ENCODE data around the gene STPG4.
"Not testable (repeated sequence)": the region's sequence is repeated elsewhere in the genome, so short reads cannot be mapped to it uniquely, and the experiment has no call there.

The STPG4 gene

DNA sequence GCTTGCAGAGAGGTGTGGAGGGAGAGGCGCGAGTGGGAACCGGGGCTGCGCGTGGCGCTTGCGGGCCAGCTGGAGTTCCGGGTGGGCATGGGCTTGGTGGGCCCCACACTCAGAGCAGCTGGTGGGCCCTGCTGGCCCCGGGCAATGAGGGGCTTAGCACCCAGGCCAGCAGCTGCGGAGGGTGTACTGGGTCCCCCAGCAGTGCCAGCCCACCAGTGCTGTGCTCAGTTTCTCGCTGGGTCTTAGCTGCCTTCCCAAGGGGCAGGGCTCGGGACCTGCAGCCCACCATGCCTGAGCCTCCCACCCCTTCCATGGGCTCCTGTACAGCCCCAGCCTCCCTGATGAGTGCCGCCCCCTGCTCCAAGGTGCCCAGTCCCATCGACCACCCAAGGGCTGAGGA, 55.4 kb downstream of the STPG4 start:
- not testable (repeated sequence) for H3K9me3 ChIP-seq (ENCODE audit: insufficient read depth, low read depth, low read length); H3K4me1 ChIP-seq (ENCODE audit: insufficient read depth, low read length); H3K27ac ChIP-seq (ENCODE audit: low read depth, low read length); H3K27me3 ChIP-seq (ENCODE audit: insufficient read depth, low read length); H3K9ac ChIP-seq (ENCODE audit: low read depth, low read length); H3K4me3 ChIP-seq (ENCODE audit: low read length); H3K36me3 ChIP-seq (ENCODE audit: insufficient read depth, low read length)
- 95% methylated on average over 14 of the region's 14 CpGs for WGBS

- no peaks in the 10 kb centered on the region for H3K9me3 ChIP-seq (ENCODE audit: insufficient read depth, low read depth, low read length)
- no peaks in the 10 kb centered on the region for H3K36me3 ChIP-seq (ENCODE audit: insufficient read depth, low read length)
- no peak overlapping the region for H3K27ac ChIP-seq (ENCODE audit: low read depth, low read length)
- no peak overlapping the region for H3K9ac ChIP-seq (ENCODE audit: low read depth, low read length)
- no peak overlapping the region for H3K4me3 ChIP-seq (ENCODE audit: low read length)
- WGBS: 93% methylated on average over 4 of the region's 4 CpGs
- H3K27me3 ChIP-seq (ENCODE audit: insufficient read depth, low read length): peaks cover 3% of the 10 kb centered on the region; the same call in 1 of the 2 replicates
- no peaks in the 10 kb centered on the region; the same call in 1 of the 2 replicates for H3K4me1 ChIP-seq (ENCODE audit: insufficient read depth, low read length)
These were observed 56.2 kb downstream of the STPG4 start for GRCh38 chr2:47098953-47099352.

- H3K27me3 ChIP-seq (ENCODE audit: insufficient read depth, low read length): peaks cover 3% of the 10 kb centered on the region; the same call in 1 of the 2 replicates
- H3K4me1 ChIP-seq (ENCODE audit: insufficient read depth, low read length): no peaks in the 10 kb centered on the region; the same call in 1 of the 2 replicates
- H3K4me3 ChIP-seq (ENCODE audit: low read length): no peak overlapping the region
- WGBS: 92% methylated on average over 4 of the region's 4 CpGs
- no peaks in the 10 kb centered on the region for H3K9me3 ChIP-seq (ENCODE audit: insufficient read depth, low read depth, low read length)
- no peaks in the 10 kb centered on the region for H3K36me3 ChIP-seq (ENCODE audit: insufficient read depth, low read length)
- no peak overlapping the region for H3K9ac ChIP-seq (ENCODE audit: low read depth, low read length)
- no peak overlapping the region for H3K27ac ChIP-seq (ENCODE audit: low read depth, low read length)
These were observed 57.5 kb downstream of the STPG4 start for GRCh38 chr2:47097563-47097962.

DNA sequence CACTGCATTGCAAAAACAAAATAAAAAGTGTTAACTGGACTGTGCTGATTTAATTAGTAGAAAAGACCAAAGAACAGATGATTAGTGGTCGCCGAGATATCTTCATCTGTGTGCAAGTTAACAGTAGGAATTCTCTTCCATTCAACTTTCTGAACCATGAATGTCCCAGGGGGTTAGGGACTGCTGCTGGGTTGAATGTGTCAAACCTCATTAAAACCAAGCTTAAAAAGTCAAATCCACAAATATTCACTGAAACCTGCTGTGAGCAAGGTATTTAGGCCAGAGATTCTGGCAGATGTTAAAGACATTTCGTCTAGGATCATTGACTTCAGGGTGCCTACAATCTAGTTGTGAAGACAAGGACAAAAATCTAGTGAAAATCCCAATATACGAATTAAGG, 58.7 kb downstream of the STPG4 start:
- Histone ChIP-seq H3K4me3 (ENCODE audit: low read length) (no peak overlapping the region), H3K9ac (ENCODE audit: low read depth, low read length) (no peak overlapping the region), H3K27ac (ENCODE audit: low read depth, low read length) (no peak overlapping the region), H3K9me3 (ENCODE audit: insufficient read depth, low read depth, low read length) (no peaks in the 10 kb centered on the region), H3K27me3 (ENCODE audit: insufficient read depth, low read length) (peaks cover 3% of the 10 kb centered on the region; the same call in 1 of the 2 replicates), H3K4me1 (ENCODE audit: insufficient read depth, low read length) (peaks cover under 1% of the 10 kb centered on the region), H3K36me3 (ENCODE audit: insufficient read depth, low read length) (no peaks in the 10 kb centered on the region)
- 77% methylated on average over 4 of the region's 4 CpGs for WGBS

DNA sequence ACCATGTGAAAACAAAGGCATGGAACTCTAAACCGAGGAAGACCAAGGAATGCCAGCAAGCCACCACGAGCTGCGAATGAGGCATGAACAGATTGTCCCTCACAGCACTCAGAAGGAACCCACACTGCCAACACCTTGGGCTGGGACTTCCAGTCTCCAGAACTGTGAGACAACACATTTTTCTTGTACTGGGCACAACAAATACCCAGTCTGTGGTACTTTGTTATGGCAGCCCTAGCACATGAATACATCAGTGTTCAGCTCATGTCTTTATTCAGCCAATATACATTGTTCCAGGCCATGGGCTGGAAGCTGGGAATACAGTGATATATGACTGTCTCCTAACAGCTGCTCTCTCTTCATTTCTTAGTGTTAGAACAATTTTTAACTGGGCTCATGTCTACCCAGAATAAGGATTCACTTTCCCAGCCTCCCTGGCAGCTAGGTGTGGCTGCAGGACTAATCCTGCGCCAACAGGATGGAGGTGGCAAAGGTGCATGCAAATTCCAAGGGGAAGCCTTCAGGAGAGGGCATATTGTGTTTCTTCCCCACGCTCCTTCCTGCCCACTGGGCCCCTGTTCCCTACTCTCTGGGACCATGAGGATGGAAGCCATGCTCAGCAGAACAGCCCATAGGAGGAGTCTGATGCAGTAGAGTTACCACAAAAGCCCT, 59.6 kb downstream of the STPG4 start:
- H3K36me3 ChIP-seq (ENCODE audit: insufficient read depth, low read length): no peaks in the 10 kb centered on the region
- no peak overlapping the region for H3K4me3 ChIP-seq (ENCODE audit: low read length)
- H3K4me1 ChIP-seq (ENCODE audit: insufficient read depth, low read length): peaks cover 7% of the 10 kb centered on the region
- H3K27me3 ChIP-seq (ENCODE audit: insufficient read depth, low read length): peaks cover 3% of the 10 kb centered on the region; the same call in 1 of the 2 replicates
- H3K27ac ChIP-seq (ENCODE audit: low read depth, low read length): no peak overlapping the region
- H3K9me3 ChIP-seq (ENCODE audit: insufficient read depth, low read depth, low read length): no peaks in the 10 kb centered on the region
- WGBS: 89% methylated on average over 5 of the region's 5 CpGs
- no peak overlapping the region for H3K9ac ChIP-seq (ENCODE audit: low read depth, low read length)

GRCh38 chr2:47094511-47095142, 60.5 kb downstream of the STPG4 start:
- no peak overlapping the region for H3K4me3 ChIP-seq (ENCODE audit: low read length)
- whole genome bisulfite sequencing: 88% methylated on average over 7 of the region's 7 CpGs
- H3K9ac ChIP-seq (ENCODE audit: low read depth, low read length): no peak overlapping the region
- H3K4me1 ChIP-seq (ENCODE audit: insufficient read depth, low read length): peaks cover 8% of the 10 kb centered on the region
- H3K27ac ChIP-seq (ENCODE audit: low read depth, low read length): no peak overlapping the region
- H3K36me3 ChIP-seq (ENCODE audit: insufficient read depth, low read length): no peaks in the 10 kb centered on the region
- peaks cover 3% of the 10 kb centered on the region; the same call in 1 of the 2 replicates for H3K27me3 ChIP-seq (ENCODE audit: insufficient read depth, low read length)
- no peaks in the 10 kb centered on the region for H3K9me3 ChIP-seq (ENCODE audit: insufficient read depth, low read depth, low read length)

GRCh38 chr2:47093626-47094025, 61.5 kb downstream of the STPG4 start:
- Histone ChIP-seq H3K36me3 (ENCODE audit: insufficient read depth, low read length) (no peaks in the 10 kb centered on the region), H3K27me3 (ENCODE audit: insufficient read depth, low read length) (peaks cover 3% of the 10 kb centered on the region; the same call in 1 of the 2 replicates), H3K9me3 (ENCODE audit: insufficient read depth, low read depth, low read length) (no peaks in the 10 kb centered on the region), H3K4me1 (ENCODE audit: insufficient read depth, low read length) (peaks cover 8% of the 10 kb centered on the region), H3K4me3 (ENCODE audit: low read length) (no peak overlapping the region), H3K27ac (ENCODE audit: low read depth, low read length) (no peak overlapping the region), H3K9ac (ENCODE audit: low read depth, low read length) (no peak overlapping the region)
- WGBS: 94% methylated on average over 8 of the region's 8 CpGs

GRCh38 chr2:47092465-47092864, 62.6 kb downstream of the STPG4 start:
- H3K4me1 ChIP-seq (ENCODE audit: insufficient read depth, low read length): peaks cover 8% of the 10 kb centered on the region
- 91% methylated on average over 5 of the region's 5 CpGs for WGBS
- peaks cover 3% of the 10 kb centered on the region; the same call in 1 of the 2 replicates for H3K27me3 ChIP-seq (ENCODE audit: insufficient read depth, low read length)
- no peak overlapping the region for H3K9ac ChIP-seq (ENCODE audit: low read depth, low read length)
- no peaks in the 10 kb centered on the region for H3K9me3 ChIP-seq (ENCODE audit: insufficient read depth, low read depth, low read length)
- H3K4me3 ChIP-seq (ENCODE audit: low read length): no peak overlapping the region
- H3K27ac ChIP-seq (ENCODE audit: low read depth, low read length): no peak overlapping the region
- no peaks in the 10 kb centered on the region for H3K36me3 ChIP-seq (ENCODE audit: insufficient read depth, low read length)

DNA sequence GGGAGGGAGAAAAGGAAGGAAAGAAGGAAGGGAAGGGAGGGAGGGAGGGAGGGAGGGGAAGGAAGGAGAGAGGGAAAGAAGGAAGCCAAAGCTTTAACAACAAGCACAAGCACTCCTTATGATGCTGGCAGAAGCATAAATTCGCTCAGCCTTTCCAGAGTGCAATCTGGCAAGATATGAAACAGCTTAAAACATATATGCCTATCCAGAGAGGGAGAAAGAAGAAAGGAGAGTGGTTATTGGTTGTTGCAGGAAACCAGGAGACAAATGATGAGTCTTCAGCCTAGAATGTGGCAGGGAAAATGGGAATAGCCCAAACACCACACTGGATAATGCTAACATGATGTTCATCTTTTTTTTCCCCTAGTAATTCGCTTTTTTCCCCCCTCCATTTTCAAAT, 64.0 kb downstream of the STPG4 start:
- WGBS: 92% methylated on average over 1 of the region's 2 CpGs

GRCh38 chr2:47089083-47089464, 66.0 kb downstream of the STPG4 start:
- no peaks in the 10 kb centered on the region for H3K9me3 ChIP-seq (ENCODE audit: insufficient read depth, low read depth, low read length)
- H3K27me3 ChIP-seq (ENCODE audit: insufficient read depth, low read length): no peaks in the 10 kb centered on the region; the same call in 1 of the 2 replicates
- H3K27ac ChIP-seq (ENCODE audit: low read depth, low read length): no peak overlapping the region
- H3K36me3 ChIP-seq (ENCODE audit: insufficient read depth, low read length): no peaks in the 10 kb centered on the region
- 79% methylated on average over 6 of the region's 6 CpGs for WGBS
- H3K9ac ChIP-seq (ENCODE audit: low read depth, low read length): no peak overlapping the region
- no peak overlapping the region for H3K4me3 ChIP-seq (ENCODE audit: low read length)
- peaks cover 8% of the 10 kb centered on the region for H3K4me1 ChIP-seq (ENCODE audit: insufficient read depth, low read length)

More for the DNA sequence above, 64.0 kb downstream of the STPG4 start:
- H3K9ac ChIP-seq (ENCODE audit: low read depth, low read length): no peak overlapping the region
- peaks cover 8% of the 10 kb centered on the region for H3K4me1 ChIP-seq (ENCODE audit: insufficient read depth, low read length)
- H3K9me3 ChIP-seq (ENCODE audit: insufficient read depth, low read depth, low read length): no peaks in the 10 kb centered on the region
- no peak overlapping the region for H3K27ac ChIP-seq (ENCODE audit: low read depth, low read length)
- H3K4me3 ChIP-seq (ENCODE audit: low read length): no peak overlapping the region
- H3K36me3 ChIP-seq (ENCODE audit: insufficient read depth, low read length): no peaks in the 10 kb centered on the region
- H3K27me3 ChIP-seq (ENCODE audit: insufficient read depth, low read length): peaks cover 3% of the 10 kb centered on the region; the same call in 1 of the 2 replicates

DNA sequence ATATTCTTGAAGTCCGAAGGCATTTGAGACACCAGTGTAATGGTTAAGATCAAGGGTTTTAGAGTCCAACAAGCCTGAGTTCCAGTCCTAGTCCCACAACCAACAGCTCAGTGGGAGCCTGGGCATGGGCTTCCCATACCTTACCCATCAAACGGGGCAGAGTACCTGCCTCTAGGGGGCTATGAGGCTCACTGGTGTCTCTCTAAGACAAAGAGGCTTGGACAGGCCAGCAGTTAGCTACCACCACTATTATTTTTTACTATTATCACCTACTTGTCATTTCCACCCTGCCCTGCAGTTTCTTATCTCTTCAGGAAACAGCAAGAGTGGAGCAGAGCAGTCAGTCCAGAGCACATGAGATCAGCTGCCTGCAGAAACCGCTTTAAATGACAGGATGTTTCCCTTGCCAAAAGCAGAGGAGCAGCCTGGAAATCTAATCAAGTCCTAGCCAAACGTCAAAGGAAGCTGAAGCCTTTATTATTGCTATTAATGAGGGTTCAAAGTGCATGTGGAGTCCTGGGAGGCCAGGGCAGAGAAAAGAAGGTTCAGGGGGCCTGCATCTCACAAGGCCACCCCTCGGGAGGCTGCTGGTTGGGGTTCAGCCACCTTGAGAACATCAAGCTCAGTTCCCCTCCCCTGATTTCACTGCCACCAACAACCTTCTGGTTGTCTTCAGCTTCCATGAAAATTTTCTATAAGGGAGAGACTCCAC, 66.6 kb downstream of the STPG4 start:
- WGBS: 72% methylated on average over 5 of the region's 5 CpGs
- H3K27me3 ChIP-seq (ENCODE audit: insufficient read depth, low read length): no peaks in the 10 kb centered on the region; the same call in 1 of the 2 replicates
- no peaks in the 10 kb centered on the region for H3K9me3 ChIP-seq (ENCODE audit: insufficient read depth, low read depth, low read length)
- H3K4me1 ChIP-seq (ENCODE audit: insufficient read depth, low read length): peaks cover 8% of the 10 kb centered on the region
- no peak overlapping the region for H3K9ac ChIP-seq (ENCODE audit: low read depth, low read length)
- H3K27ac ChIP-seq (ENCODE audit: low read depth, low read length): no peak overlapping the region
- no peaks in the 10 kb centered on the region for H3K36me3 ChIP-seq (ENCODE audit: insufficient read depth, low read length)
- no peak overlapping the region for H3K4me3 ChIP-seq (ENCODE audit: low read length)
